Activated CD4-positive, alpha-beta T cell treated with anti-CD3 and anti-CD28 coated beads for 4 hours (primary cell): Measurements from ENCODE around the gene CACNA1C.

Source experiments
- DNase-seq, 2 donors: peaks; one replicate each; pipeline ENCODE4 v3.0.0-alpha.2; 2020

Gene CACNA1C

GRCh38 chr12:2614341-2614740 lies 561.6 kb downstream of the CACNA1C start:
- no peak for DNase-seq

GRCh38 chr12:2615665-2616402 lies 563.0 kb downstream of the CACNA1C start:
- no peak for DNase-seq

- no peak for DNase-seq
These were observed 564.0 kb downstream of the CACNA1C start for GRCh38 chr12:2616763-2617162.

GRCh38 chr12:2617365-2617764 lies 564.6 kb downstream of the CACNA1C start:
- DNase-seq, result no peak

GRCh38 chr12:2618291-2618995 lies 565.7 kb downstream of the CACNA1C start:
- DNase-seq, result no peak

- no peak for DNase-seq
These were observed 566.3 kb downstream of the CACNA1C start for GRCh38 chr12:2619136-2619535.

- DNase-seq, result no peak
These were observed 569.7 kb downstream of the CACNA1C start for GRCh38 chr12:2622460-2622859.

GRCh38 chr12:2623472-2623871 lies 570.7 kb downstream of the CACNA1C start:
- no peak for DNase-seq

- no peak for DNase-seq
These were observed 571.9 kb downstream of the CACNA1C start for GRCh38 chr12:2624543-2625288.

- DNase-seq, result no peak
These were observed 572.5 kb downstream of the CACNA1C start for GRCh38 chr12:2625289-2625612.

GRCh38 chr12:2627076-2627834 lies 574.5 kb downstream of the CACNA1C start:
- no peak for DNase-seq

- no peak for DNase-seq
These were observed 575.0 kb downstream of the CACNA1C start for GRCh38 chr12:2627835-2628191.

- no peak for DNase-seq
These were observed 575.6 kb downstream of the CACNA1C start for GRCh38 chr12:2628401-2628800.

- DNase-seq, result no peak
These were observed 576.3 kb downstream of the CACNA1C start for GRCh38 chr12:2629051-2629450.

- no peak for DNase-seq
These were observed 579.0 kb downstream of the CACNA1C start for GRCh38 chr12:2631653-2632350.

- DNase-seq, result no peak
These were observed 580.5 kb downstream of the CACNA1C start for GRCh38 chr12:2633176-2633824.

GRCh38 chr12:2633825-2634200 lies 581.0 kb downstream of the CACNA1C start:
- no peak for DNase-seq

- DNase-seq, result no peak
These were observed 581.7 kb downstream of the CACNA1C start for GRCh38 chr12:2634471-2634870.

- DNase-seq, result no peak
These were observed 584.1 kb downstream of the CACNA1C start for GRCh38 chr12:2636741-2637340.

GRCh38 chr12:2637371-2637770 lies 584.6 kb downstream of the CACNA1C start:
- DNase-seq, result no peak

GRCh38 chr12:2638273-2639019 lies 585.7 kb downstream of the CACNA1C start:
- DNase-seq, result no peak
